GM12892 (cell line): ENCODE results near the gene TTYH3.

Source experiments
- POLR2A ChIP-seq: IDR thresholded peaks from 2 replicates; pipeline ENCODE4 v1.6.1; 2011; ENCODE audit warnings: low read depth, low read length, control low read depth
- POLR2AphosphoS5 ChIP-seq: IDR thresholded peaks from 2 replicates; pipeline ENCODE4 v1.6.1; 2011; ENCODE audit warnings: low read depth, low read length, control low read depth

DNA sequence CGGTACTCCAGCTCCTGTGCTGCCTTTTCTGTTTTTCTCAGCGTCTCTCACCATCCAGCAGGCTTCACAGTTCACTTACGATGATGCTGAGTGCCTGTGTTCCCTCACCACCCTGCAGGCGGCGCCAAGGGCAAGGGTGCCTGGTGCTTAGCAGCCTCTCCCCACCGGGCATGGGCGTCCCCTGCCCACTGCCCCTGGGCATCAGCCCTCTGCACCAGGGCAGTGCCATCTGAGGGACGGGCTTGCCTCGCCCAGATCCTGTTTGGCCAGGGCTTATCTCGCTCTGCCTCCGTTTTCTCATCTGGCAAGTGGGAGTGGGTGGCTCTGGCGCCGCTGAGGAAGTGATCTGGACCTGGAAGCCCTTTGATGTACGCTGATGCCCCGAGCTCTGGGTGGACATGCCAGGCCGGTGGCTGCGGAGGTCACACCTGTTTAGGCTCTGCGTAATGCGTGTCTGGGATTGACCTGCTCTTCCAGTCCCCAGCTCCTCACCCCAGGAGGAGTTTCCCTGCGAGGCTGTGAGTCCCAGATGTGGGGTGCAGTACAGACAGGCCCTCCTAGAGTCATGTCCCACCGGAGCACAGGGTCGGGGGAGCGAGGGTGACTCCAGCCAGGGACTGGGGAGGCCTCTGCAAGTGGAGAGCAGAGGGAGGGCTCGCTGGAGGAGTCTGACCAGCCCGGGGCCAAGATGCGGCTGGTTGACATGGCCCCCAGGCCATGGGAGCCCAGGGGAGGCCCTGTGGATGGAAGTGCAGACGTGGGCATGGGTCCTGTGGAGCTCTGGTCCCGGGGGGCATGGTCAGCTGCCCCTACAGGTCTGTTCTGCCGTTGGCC, 11.8 kb downstream of the TTYH3 start:
- TF ChIP-seq POLR2AphosphoS5, result no peak
- no peak for TF ChIP-seq POLR2A
